Myocyte (in vitro differentiated cells): ENCODE results near the gene KRT74. TPM values are rescaled to one million over a fixed set of nuclear protein-coding genes. Genes with fewer than 3 reads are reported as not detected.

ENCODE experiments used
- DNase-seq: peaks from one replicate; pipeline ENCODE4 v3.0.0-alpha.2; 2012; ENCODE audit warnings: low read depth
- total RNA-seq: library from RNA; depleted of rRNA; stranded (reverse); fragments of >200 nt; gene quantifications from 2 replicates; pipeline ENCODE4 v1.2.3, GENCODE V29; 2014

Gene KRT74
- total RNA-seq, 1 donor from 2014 or later = not detected

GRCh38 chr12:52539821-52540173 is 33.8 kb downstream of the KRT74 start:
- no peak for DNase-seq

GRCh38 chr12:52539083-52539820 is 34.4 kb downstream of the KRT74 start:
- peak; percentile 48 for DNase-seq

- no peak for DNase-seq
These were observed 36.5 kb downstream of the KRT74 start for GRCh38 chr12:52537101-52537500.

- peak; percentile 11 for DNase-seq
These were observed 38.1 kb downstream of the KRT74 start for GRCh38 chr12:52535574-52535973.

GRCh38 chr12:52534482-52534881 is 39.2 kb downstream of the KRT74 start:
- no peak for DNase-seq

- DNase-seq = no peak
These were observed 39.8 kb downstream of the KRT74 start for GRCh38 chr12:52533686-52534470.

GRCh38 chr12:52532636-52533035 is 41.0 kb downstream of the KRT74 start:
- DNase-seq = no peak

- DNase-seq = no peak
These were observed 41.9 kb downstream of the KRT74 start for GRCh38 chr12:52531566-52532300.

GRCh38 chr12:52530905-52531304 is 42.7 kb downstream of the KRT74 start:
- no peak for DNase-seq

GRCh38 chr12:52530366-52530765 is 43.3 kb downstream of the KRT74 start:
- DNase-seq = no peak

- no peak for DNase-seq
These were observed 43.8 kb downstream of the KRT74 start for GRCh38 chr12:52529846-52530245.

GRCh38 chr12:52529417-52529816 is 44.2 kb downstream of the KRT74 start:
- no peak for DNase-seq

GRCh38 chr12:52528641-52529143 is 45.0 kb downstream of the KRT74 start:
- no peak for DNase-seq

- DNase-seq = no peak
These were observed 46.4 kb downstream of the KRT74 start for GRCh38 chr12:52527121-52527800.

GRCh38 chr12:52526511-52526951 is 47.1 kb downstream of the KRT74 start:
- DNase-seq = no peak

GRCh38 chr12:52525661-52526499 is 47.8 kb downstream of the KRT74 start:
- no peak for DNase-seq

- no peak for DNase-seq
These were observed 48.6 kb downstream of the KRT74 start for GRCh38 chr12:52524898-52525591.

- no peak for DNase-seq
These were observed 49.3 kb downstream of the KRT74 start for GRCh38 chr12:52524241-52524897.

GRCh38 chr12:52523824-52524223 is 49.8 kb downstream of the KRT74 start:
- no peak for DNase-seq
